ENCODE results near the gene DEFB126. TPM values are rescaled to one million over a fixed set of nuclear protein-coding genes. Genes with fewer than 3 reads are reported as not detected.
"Not testable (repeated sequence)": the region's sequence is repeated elsewhere in the genome, so short reads cannot be mapped to it uniquely, and the experiment has no call there.

Gene DEFB126
- total RNA-seq, 1 experiment from 2014 or later, result not detected

- H3K27ac ChIP-seq (ENCODE audit: low read length), result no peak overlapping the region
- in situ Hi-C loops (cut with HindIII; ENCODE audit: low pct_unique_long_range_greater_than_20kb, low sequenced_read_pairs) (no loop called here), intact Hi-C loops (cut with micrococcal nuclease; ENCODE audit: unreplicated experiment) (no loop called here)
- H3K36me3 ChIP-seq (ENCODE audit: control insufficient read depth, insufficient read depth, low read length), result no peaks in the 10 kb centered on the region
- CTCF ChIA-PET, result no interaction called here
- H3K27me3 ChIP-seq (ENCODE audit: control insufficient read depth, insufficient read depth, low read length), result peaks cover 21% of the 10 kb centered on the region
- POLR2A ChIA-PET, result no interaction called here
- no peak for DNase-seq (ENCODE audit: low read depth, low spot score)
- no peak for ATAC-seq
- BruUV-seq (replicated peaks), result no TSS peak
- H3K4me1 ChIP-seq (ENCODE audit: control insufficient read depth, insufficient read depth, low read length), result no peaks in the 10 kb centered on the region
- H3K4me3 ChIP-seq (ENCODE audit: low read depth in 2 of 2, low read length in 2 of 2), result no peak overlapping the region
- TF ChIP-seq CTCF (IDR thresholded peaks at IDR 0.05), result no peak
- peaks cover 4% of the 10 kb centered on the region; the same call in 1 of the 2 replicates for H3K9me3 ChIP-seq (ENCODE audit: control insufficient read depth, insufficient read depth, low read depth, low read length)
These were observed 47.2 kb upstream of the DEFB126 start for GRCh38 chr20:95215-95614.

- H3K4me1 ChIP-seq (ENCODE audit: control insufficient read depth, insufficient read depth, low read length); ATAC-seq; CTCF ChIA-PET; BruUV-seq (replicated peaks); intact Hi-C loops (cut with micrococcal nuclease; ENCODE audit: unreplicated experiment); POLR2A ChIA-PET; H3K27ac ChIP-seq (ENCODE audit: low read length); H3K4me3 ChIP-seq (ENCODE audit: low read depth in 2 of 2, low read length in 2 of 2); H3K36me3 ChIP-seq (ENCODE audit: control insufficient read depth, insufficient read depth, low read length); H3K9me3 ChIP-seq (ENCODE audit: control insufficient read depth, insufficient read depth, low read depth, low read length); DNase-seq (ENCODE audit: low read depth, low spot score); in situ Hi-C loops (cut with HindIII; ENCODE audit: low pct_unique_long_range_greater_than_20kb, low sequenced_read_pairs): not testable (repeated sequence)
- H3K27me3 ChIP-seq (ENCODE audit: control insufficient read depth, insufficient read depth, low read length), result peaks cover 11% of the 10 kb centered on the region
These were observed 44.7 kb upstream of the DEFB126 start for GRCh38 chr20:97691-98090.

- POLR2A ChIA-PET, result no interaction called here
- Histone ChIP-seq H3K27ac (ENCODE audit: low read length) (no peak overlapping the region), H3K27me3 (ENCODE audit: control insufficient read depth, insufficient read depth, low read length) (peaks cover 22% of the 10 kb centered on the region), H3K9me3 (ENCODE audit: control insufficient read depth, insufficient read depth, low read depth, low read length) (no peaks in the 10 kb centered on the region), H3K4me3 (ENCODE audit: low read depth in 2 of 2, low read length in 2 of 2) (no peak overlapping the region), H3K4me1 (ENCODE audit: control insufficient read depth, insufficient read depth, low read length) (no peaks in the 10 kb centered on the region), H3K36me3 (ENCODE audit: control insufficient read depth, insufficient read depth, low read length) (no peaks in the 10 kb centered on the region)
- no peak for DNase-seq (ENCODE audit: low read depth, low spot score)
- ATAC-seq, result no peak
- TF ChIP-seq POLR2AphosphoS5 (IDR thresholded peaks at IDR 0.05; ENCODE audit: low read depth, low read length) (no peak), TCF7L2 (IDR thresholded peaks at IDR 0.05; ENCODE audit: low read depth, low read length) (no peak), REST (IDR thresholded peaks at IDR 0.05; ENCODE audit: insufficient read depth in 1 of 2, low read depth in 2 of 2, low read length in 1 of 2) (no peak), CTCF (IDR thresholded peaks at IDR 0.05) (no peak), SIN3A (IDR thresholded peaks at IDR 0.05; ENCODE audit: borderline replicate concordance, insufficient read depth, low read depth, low read length) (no peak)
- CTCF ChIA-PET, result no interaction called here
- BruUV-seq (replicated peaks), result no TSS peak
- in situ Hi-C loops (cut with HindIII; ENCODE audit: low pct_unique_long_range_greater_than_20kb, low sequenced_read_pairs) (no loop called here), intact Hi-C loops (cut with micrococcal nuclease; ENCODE audit: unreplicated experiment) (no loop called here)
These were observed 40.4 kb upstream of the DEFB126 start for GRCh38 chr20:101975-102374.

Measured in Panc1 (cell line).